KOPT-K1 (cell line): ENCODE results near the gene CREBBP.

Source experiments
- H3K27ac ChIP-seq: fragments of 200-600 bp; sonication (generic); 2 replicates; pipeline ENCODE4 v1.5.1; 2016; ENCODE audit warnings: antibody characterized with exemption, mild to moderate bottlenecking, low read depth, low read length; ENCODE audit not compliant: poor library complexity, severe bottlenecking
- H3K36me3 ChIP-seq: fragments of 200-600 bp; sonication (generic); 2 replicates; pipeline ENCODE4 v1.5.1; 2017; ENCODE audit warnings: antibody characterized with exemption, mild to moderate bottlenecking, low read length, moderate library complexity; ENCODE audit not compliant: insufficient read depth
- H3K9me3 ChIP-seq: fragments of 200-600 bp; sonication (generic); 2 replicates; pipeline ENCODE4 v1.5.1; 2017; ENCODE audit warnings: antibody characterized with exemption, low read length, mild to moderate bottlenecking; ENCODE audit not compliant: insufficient read depth, poor library complexity, severe bottlenecking

CREBBP gene

DNA sequence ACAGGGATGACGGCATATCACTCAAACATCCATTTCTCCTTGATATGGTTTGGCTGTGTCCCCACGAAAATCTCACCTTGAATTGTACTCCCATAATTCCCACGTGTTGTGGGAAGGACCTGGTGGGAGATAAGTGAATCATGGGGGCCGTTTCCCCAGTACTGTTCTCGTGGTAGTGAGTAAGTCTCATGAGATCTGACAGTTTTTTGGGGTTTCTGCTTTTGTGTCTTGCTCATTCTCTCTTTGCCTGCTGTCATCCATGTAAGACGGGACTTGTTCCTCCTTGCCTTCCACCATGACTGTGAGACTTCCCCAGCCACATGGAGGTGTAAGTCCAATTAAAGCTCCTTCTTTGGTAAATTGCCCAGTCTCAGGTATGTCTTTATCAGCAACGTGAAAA, 193.5 kb downstream of the CREBBP start:
- Histone ChIP-seq H3K27ac (no peak overlapping the region), H3K9me3 (no peaks in the 10 kb centered on the region), H3K36me3 (peaks cover 74% of the 10 kb centered on the region)

DNA sequence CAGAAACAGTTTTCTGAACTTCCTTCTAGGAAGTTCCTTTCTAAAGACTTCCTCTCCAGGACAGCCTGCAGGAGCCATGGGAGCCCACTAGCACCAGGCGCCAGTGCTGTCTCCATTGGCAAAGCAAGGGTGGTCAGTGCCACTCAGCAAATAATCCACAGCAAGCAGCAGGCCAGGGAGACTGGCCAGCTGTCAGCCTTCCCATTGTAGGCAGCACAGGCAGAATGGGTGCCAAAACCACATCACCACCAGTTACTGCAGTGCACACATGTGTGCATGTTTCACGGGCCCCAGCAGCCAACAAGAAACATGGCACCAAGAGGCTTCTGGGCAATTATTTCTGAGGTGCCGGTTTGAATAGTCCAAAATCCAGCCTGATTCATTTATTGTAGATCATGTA, 199.3 kb downstream of the CREBBP start:
- Histone ChIP-seq H3K9me3 (no peaks in the 10 kb centered on the region), H3K27ac (no peak overlapping the region), H3K36me3 (peaks cover 90% of the 10 kb centered on the region)

DNA sequence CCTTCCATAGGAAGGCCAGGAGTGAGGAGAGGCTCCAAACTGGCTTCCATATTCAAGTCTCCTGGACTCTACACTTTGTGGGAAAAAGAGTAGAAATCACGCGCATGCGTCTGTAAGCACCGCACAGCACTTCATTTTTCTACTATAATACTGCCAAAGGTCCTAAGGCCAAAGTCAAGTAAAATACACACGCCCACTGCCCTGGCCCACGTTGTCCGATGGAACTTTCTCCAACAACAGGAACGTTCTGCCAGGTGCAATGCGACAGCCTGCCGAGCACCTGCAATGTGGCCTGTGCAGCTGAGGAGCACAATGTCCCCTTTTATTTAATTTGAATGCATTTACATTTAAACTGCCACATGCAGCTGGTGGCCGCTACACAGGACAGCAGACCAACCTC, 202.5 kb downstream of the CREBBP start:
- Histone ChIP-seq H3K27ac (no peak overlapping the region), H3K36me3 (peaks cover 96% of the 10 kb centered on the region), H3K9me3 (no peaks in the 10 kb centered on the region)

DNA sequence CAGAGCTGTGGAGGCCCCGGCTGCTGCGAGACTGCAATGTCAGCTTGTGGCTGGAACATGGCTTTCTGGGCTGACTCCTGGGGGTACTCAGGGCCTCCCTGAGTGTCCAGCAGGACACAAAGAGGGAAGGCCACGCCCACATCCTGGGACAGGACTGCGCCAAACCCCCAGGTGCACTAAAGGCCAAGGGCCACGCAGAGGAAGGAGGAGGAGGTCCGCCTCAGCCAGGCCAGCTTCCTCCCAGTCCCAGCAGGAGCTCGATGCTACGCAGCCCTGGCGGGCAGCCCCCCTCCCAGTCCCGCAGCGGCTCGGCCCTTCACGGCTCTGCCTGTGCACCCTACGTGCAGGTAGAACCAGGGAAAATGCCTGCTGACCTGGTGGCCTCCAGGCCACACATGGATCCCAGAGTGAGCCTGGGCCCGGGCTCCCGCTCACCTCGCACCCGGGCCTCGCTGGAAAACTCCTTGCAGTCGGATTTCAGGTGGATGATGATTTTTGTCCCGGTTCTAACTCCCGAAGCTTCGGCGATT, 204.8 kb downstream of the CREBBP start:
- no peak overlapping the region for H3K27ac ChIP-seq
- peaks cover 96% of the 10 kb centered on the region for H3K36me3 ChIP-seq
- no peaks in the 10 kb centered on the region for H3K9me3 ChIP-seq
